Effector CD8-positive, alpha-beta T cell (primary cell): Measurements from ENCODE around the gene ONECUT1.

ENCODE experiments used
- DNase-seq: peaks from one replicate; lab custom pipeline; 2025; lab: John Stamatoyannopoulos, UW

ONECUT1 gene

DNA sequence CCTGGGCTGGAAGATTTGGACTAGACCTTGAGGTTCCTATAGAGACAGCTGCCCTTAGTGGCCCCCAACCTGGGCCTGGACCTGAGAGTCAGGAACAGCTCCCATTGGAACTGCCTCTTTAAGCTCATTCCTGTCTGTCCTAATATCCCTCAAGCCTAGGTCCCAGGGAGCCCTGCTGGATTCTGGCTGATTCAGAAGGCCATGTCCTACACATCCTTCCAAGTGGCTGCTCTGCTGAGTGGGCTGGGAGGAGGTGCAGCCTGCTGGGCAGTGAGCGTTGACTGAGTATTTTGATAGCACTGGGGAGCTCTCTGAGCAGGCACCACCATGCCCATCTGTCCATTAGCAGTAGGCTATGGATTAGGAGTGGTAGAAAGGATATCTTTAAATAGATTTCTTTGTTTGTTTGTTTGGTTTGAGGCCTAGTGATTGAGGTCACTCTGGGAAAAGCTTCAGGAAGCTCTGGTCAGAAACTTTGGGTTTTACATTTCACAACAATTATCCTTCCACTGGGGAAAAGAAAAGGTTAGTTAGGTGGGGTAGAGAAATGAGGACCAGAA is 56.4 kb downstream of the ONECUT1 start:
- DNase-seq = no peak

- DNase-seq = no peak
These were observed 57.0 kb downstream of the ONECUT1 start for GRCh38 chr15:52733088-52733487.

DNA sequence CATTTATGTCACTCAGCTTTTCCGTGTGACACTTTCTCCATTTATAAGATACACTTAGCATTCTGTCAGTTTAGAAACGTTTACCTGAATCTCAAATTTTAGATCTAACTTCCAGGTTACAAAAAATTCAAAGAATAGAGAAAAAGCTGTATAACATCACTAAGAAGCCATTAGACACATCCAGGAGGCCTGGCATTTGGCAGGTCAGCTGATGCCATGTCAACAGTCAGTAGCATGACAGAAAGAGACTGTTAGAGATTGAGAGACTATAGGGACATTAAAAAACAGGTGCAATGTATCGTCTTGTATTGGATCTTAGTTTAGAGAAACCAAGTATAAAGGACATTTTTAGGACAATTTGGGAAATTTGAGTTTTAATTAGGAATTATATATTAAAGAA is 57.6 kb downstream of the ONECUT1 start:
- no peak for DNase-seq

- DNase-seq = no peak
These were observed 58.2 kb downstream of the ONECUT1 start for GRCh38 chr15:52731732-52732470.

DNA sequence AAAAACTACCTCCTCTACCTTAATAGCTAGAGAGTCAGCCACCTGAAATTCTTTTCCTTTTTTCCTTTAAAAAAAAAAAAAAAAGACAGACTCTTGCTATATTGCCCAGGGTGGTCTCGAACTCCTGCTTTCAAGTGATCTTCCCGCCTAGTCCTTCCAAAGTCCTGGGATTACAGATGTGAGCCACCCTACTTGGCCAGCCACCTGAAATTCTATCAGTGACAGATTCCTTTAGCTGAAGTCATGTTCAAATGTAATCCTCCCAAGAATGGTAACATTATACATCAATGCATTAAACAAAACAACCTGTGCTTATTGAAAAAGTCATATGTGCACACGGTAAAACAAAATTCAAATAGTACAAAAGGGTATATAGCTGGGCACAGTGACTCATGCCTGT is 59.1 kb downstream of the ONECUT1 start:
- DNase-seq = no peak

GRCh38 chr15:52730594-52730993 is 59.5 kb downstream of the ONECUT1 start:
- DNase-seq = no peak

GRCh38 chr15:52730173-52730572 is 60.0 kb downstream of the ONECUT1 start:
- DNase-seq = no peak

DNA sequence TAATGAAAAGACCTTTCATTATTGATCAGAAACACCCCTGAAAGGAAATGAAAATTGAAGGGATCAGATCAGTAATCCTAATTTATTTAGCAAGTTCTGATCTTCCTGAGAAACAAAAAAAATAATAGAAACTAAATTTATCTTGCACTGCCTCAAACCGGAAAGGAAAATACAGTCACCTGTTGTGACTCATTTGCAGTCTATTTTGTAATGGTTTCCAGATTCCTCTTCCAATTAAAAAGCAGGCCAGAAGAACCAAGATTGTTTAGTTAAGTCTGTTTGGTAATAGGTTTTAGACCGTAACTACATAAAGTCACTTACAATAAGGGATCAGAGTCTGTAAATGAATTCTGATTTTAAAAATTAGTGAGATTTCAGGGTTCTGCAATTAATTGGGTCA is 61.2 kb downstream of the ONECUT1 start:
- DNase-seq = no peak

- no peak for DNase-seq
These were observed 62.3 kb downstream of the ONECUT1 start for GRCh38 chr15:52727815-52728214.

DNA sequence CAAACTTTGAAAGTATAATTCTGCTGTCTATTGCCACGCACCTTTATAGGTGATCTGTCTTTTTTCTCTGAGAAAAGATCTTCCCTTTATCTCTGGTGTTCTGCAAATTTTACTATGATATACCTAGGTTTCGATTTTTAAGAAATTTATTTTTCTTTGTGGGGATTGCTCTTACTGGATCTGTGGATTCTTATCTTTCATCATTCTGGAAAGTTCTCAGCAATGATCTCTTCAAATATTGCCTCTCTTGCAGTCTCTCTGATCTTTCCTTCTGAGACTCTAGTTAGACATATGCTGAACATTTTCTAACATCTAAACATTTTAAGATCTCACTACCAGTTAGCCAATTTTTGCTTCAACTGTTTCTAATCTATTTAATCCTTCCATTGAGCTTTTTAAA is 63.9 kb downstream of the ONECUT1 start:
- DNase-seq = no peak

GRCh38 chr15:52718551-52718950 is 71.6 kb downstream of the ONECUT1 start:
- DNase-seq = no peak

- no peak for DNase-seq
These were observed 72.2 kb downstream of the ONECUT1 start for GRCh38 chr15:52717924-52718323.

DNA sequence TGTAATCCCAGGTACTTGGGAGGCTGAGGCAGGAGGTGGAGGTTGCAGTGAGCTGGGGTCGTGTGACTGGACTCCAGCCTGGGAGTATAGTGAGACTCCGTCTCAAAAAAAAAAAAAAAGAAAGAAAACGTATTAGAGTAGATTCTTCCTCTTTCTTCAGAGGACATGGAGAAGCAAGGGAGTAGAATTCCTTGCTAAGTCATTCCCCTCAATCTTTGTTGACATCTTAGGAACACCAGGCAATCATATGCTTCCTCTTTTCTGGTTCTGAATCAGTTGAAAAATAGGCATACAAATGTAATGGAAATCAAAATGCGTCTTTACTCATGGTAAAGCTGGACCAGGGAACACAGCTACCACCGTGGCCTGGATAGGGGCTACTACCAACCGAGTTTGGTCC is 72.7 kb downstream of the ONECUT1 start:
- no peak for DNase-seq

GRCh38 chr15:52716536-52716935 is 73.6 kb downstream of the ONECUT1 start:
- no peak for DNase-seq

DNA sequence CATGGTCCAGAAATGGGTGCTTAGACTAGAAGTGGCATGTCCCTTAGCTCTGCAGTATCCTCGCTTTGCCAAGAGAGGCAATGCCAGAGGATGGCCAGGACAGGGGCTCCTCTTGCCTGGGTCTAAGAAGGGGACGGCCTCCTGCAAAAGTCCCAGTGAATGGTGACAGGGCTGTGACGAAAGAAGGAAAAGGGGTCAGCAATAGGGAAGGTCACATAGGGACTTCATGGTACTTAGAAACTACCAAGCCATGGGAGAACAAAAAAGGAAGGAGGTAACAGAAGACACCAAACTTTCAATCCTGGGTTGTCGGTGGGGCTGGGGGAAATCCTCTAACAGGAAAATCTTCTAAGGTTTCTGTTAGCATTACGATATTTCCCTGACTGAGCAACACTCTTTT is 74.7 kb downstream of the ONECUT1 start:
- DNase-seq = no peak

- DNase-seq = no peak
These were observed 75.2 kb downstream of the ONECUT1 start for GRCh38 chr15:52714968-52715367.

DNA sequence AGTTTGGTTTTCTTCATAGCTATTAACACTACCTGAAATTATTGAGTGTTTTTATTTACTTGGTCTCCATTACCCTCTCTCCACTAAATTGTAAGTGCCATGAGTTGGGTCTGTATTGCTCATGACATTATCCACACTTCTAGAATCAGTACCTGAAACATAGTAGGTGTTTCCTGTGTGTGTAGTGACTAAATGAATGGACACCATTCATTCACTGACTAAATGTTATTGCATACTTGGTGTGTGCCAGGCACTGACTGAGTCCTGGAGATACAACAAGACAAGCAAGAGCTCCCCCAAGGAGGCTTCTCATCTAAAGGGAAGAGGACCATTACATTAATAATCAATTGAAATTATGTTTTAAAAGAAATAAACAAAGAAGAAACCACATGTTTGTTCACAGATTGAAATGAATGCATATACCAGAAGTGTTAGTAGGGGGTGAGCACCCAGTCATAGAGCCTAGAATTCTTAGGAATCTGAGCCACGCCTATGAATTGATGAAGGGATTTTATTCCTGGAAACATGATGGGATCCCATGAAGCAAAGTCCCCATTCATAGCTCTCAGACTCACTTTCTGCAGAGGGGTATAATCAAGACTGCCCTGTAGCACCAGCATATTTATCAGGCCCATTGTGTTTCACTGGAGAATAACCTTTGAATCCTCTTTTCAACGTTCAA is 79.3 kb downstream of the ONECUT1 start:
- no peak for DNase-seq

DNA sequence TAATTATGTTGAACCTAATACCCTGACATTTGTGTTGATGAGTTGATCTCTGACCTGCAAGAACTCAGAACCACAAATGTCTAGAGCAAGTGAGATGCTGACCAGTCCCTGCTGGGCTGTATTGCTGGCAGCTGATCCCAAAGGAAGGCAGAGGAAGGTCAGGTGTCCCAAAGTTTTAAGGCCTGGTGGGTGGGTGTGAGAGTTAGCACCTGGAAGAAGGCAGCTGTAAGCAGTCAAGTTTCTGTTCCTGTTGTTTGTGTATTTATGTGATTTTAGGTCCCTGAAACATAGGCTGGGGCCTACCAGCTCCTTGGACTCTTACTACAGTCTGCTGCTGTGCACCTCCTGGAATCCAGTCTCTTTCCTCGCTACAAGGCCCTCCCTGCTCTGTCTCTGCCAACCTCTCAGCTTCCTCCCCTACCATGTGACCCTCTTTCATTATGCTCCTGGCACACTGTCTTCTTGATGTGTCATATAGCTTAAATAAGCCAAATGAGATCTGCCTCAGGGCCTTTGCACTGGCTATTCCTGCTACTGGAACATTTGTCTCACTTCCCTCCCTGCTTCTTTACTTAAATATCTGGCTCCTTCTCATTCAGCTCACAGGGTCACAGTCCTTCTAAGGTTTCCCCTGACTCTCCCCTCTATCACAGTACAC is 80.0 kb downstream of the ONECUT1 start:
- DNase-seq = no peak

GRCh38 chr15:52709187-52709981 is 80.8 kb downstream of the ONECUT1 start:
- DNase-seq = no peak
